Retinal pigment epithelial cell (primary cell): ENCODE results near the gene ENC1.
A peak's percentile ranks its signal among the peaks of the same experiment; 100 is the strongest.

Experiments
- DNase-seq: peaks from one replicate; pipeline ENCODE4 v3.0.0-alpha.2; 2010; ENCODE audit warnings: low read depth
- H3K4me3 ChIP-seq: 2 replicates; pipeline ENCODE4 v1.5.1; 2011; ENCODE audit warnings: mild to moderate bottlenecking, low read length, control low read depth, moderate library complexity
- CTCF ChIP-seq: conservative IDR thresholded peaks from 2 replicates; pipeline ENCODE4 v1.5.1; 2011; ENCODE audit warnings: low read depth, low read length, control low read depth, inconsistent platforms

ENC1 gene

GRCh38 chr5:74673011-74673790, 32.7 kb upstream of the ENC1 start:
- H3K4me3 ChIP-seq: no peak overlapping the region
- peak; percentile 46 for TF ChIP-seq CTCF
- no peak for DNase-seq

- TF ChIP-seq CTCF: no peak
- no peak for DNase-seq
- no peak overlapping the region for H3K4me3 ChIP-seq
Measured at GRCh38 chr5:74672215-74672877, 31.8 kb upstream of the ENC1 start.

- H3K4me3 ChIP-seq: no peak overlapping the region
- no peak for DNase-seq
- no peak for TF ChIP-seq CTCF
Measured at GRCh38 chr5:74670396-74671038, 30.0 kb upstream of the ENC1 start.

- TF ChIP-seq CTCF: no peak
- DNase-seq: no peak
- no peak overlapping the region for H3K4me3 ChIP-seq
Measured at GRCh38 chr5:74669821-74670220, 29.3 kb upstream of the ENC1 start.

- no peak for DNase-seq
- TF ChIP-seq CTCF: no peak
- no peak overlapping the region for H3K4me3 ChIP-seq
Measured at GRCh38 chr5:74667396-74667795, 26.9 kb upstream of the ENC1 start.

GRCh38 chr5:74665816-74666215, 25.3 kb upstream of the ENC1 start:
- no peak for DNase-seq
- TF ChIP-seq CTCF: no peak
- H3K4me3 ChIP-seq: no peak overlapping the region

- TF ChIP-seq CTCF: no peak
- H3K4me3 ChIP-seq: no peak overlapping the region
- DNase-seq: no peak
Measured at GRCh38 chr5:74665273-74665672, 24.7 kb upstream of the ENC1 start.
